Limb (tissue), 2 donors: ENCODE data around the gene RIN2.
"Not testable (repeated sequence)": the region's sequence is repeated elsewhere in the genome, so short reads cannot be mapped to it uniquely, and the experiment has no call there.

Experiments used
- DNase-seq, 2 donors: peaks; one replicate each; pipeline ENCODE4 v3.0.0-alpha.2; 2016; ENCODE audit errors: extremely low spot score in 2 of 2

The RIN2 gene

DNA sequence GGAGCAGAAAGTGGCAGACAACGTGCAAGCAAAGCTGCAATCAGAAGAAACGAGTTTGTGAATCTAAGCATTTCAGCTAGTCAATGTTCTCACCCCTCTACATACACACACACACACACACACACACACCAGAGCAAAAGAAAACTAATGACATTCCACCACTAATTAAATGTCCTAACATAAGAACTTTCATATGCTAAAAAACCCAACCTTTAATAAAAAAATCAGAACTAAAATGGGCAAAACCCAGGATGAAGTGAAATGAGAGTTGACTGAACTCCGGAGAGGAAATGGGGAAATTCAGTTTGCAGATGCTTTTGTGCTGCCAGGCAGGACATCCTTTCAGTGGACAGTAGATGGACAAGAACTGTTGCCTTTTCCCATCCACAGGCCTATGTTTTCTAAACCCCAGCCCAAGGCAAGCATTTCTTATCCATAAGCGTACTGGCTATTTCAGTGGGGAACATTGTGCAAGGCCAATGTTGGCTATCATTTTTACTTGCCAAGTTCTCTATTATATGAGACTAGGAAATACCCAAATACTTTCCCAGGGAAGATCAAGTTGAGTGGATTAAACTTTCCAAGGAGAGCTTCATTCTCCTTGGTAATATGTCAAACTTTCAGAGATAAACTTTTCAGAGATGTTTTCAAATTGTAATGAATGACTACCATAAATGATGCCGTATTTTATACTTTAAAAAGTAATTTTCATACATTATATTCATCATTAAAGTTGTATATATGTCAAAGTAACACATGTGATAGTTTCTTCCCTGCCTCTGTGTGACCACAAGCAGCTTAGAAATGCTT lies 27.3 kb downstream of the RIN2 start:
- no peak for DNase-seq

DNA sequence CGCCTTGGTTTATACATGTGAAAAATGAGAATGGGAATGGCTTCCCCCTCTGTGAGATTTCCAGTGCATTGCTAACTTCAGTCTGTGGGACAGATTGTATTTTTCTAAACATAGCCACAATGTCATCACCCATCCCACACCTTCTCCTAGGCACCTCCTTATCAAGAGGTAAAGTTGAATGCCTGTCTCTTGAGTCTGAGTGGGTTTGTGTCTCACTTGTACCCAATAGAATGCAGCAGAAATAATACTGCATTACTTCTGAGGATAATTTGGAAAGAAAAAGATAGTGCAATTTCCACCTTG lies 27.9 kb downstream of the RIN2 start:
- no peak for DNase-seq

DNA sequence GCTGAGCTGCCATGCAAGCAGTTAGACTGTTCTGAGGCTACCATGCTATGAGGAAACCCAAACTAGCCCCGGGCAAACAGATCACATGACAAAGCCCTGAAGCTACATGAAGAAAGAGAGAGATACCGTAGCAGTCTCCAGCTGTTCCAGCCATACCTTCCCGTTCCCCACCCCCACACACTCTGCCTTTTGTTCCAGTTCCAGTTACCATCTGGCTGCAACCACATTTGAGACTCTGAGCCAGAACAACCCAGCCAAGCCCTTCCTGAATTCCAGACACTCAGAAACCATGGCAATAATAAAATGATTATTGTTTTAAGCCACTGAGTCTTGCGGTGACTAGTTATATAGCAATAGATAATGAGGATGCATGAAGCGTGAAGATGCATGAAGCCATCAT lies 28.3 kb downstream of the RIN2 start:
- peak; percentile 67 to 70 for DNase-seq

DNA sequence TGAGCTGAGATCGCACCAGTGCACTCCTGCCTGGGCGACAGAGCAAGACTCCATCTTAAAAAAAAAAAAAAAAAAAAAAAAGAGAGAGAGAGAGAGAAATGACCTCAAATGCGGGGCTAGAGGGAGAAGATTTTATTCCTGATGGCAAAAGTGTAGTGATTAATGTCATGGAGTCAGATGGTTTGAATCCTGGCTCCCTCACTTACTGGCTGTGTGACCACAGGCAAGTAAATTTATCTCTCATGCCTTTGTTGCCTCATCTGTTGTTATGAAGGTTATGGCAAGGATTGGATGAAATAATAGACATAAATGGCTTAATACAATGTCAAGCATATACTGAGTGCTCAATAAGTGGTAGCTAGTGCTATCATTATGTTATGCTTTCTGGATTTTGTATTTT lies 29.3 kb downstream of the RIN2 start:
- no peak for DNase-seq

DNA sequence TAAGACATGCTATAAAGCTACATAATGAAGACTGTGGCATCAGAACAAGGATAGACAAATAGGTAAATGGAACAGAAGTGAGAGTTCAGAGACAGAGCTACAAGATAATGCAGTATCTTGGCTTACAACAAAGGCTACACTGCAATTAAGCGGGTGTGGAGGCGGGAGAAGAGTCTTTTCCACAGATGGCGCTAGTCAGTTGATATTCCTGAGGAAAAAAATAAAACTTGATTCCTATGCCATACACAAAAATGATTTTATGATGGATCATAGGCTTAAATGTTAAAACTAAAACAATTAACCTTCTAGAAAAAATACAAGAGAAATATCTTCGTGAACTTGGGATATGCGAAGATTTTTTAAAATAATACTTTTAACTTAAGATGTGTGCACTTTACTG lies 31.0 kb downstream of the RIN2 start:
- no peak for DNase-seq

DNA sequence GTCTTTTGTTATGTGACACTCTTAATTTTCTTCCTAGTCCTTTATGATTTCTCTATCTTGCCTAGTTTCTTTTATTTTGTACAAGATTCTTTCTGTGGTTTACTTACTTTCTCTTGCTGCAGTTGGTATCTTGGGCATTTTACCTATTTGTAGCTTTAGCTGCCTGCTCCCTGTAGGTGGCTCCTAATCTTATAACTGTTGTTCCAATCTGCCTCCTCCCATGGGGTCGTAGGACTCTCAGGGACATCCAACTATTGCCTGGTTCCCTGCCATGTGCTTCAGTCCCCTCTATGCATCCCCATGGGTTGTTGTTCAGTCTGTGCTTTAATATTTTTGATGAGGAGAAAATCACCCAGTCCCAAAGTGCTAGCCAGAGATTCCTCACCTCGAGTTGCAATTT lies 31.4 kb downstream of the RIN2 start:
- no peak for DNase-seq

DNA sequence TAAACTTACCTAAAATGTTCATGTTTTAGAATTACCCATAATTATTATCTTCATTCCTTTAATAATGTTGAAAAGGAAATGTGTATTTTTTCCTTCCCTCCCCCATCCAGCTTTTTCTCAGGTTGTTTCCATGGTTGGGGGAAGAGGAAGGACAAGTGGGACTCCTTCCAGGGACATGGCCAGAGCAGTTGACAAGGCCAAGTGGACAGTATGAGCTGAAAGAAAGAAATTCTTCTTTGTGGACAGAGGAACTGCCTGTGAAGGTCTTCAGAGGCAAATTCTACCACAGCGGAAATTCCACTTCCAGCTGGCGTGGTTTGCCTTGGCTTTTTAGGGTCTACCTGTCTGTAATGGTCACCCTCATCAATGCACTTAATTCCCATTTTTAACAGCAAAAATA lies 33.8 kb downstream of the RIN2 start:
- no peak for DNase-seq

DNA sequence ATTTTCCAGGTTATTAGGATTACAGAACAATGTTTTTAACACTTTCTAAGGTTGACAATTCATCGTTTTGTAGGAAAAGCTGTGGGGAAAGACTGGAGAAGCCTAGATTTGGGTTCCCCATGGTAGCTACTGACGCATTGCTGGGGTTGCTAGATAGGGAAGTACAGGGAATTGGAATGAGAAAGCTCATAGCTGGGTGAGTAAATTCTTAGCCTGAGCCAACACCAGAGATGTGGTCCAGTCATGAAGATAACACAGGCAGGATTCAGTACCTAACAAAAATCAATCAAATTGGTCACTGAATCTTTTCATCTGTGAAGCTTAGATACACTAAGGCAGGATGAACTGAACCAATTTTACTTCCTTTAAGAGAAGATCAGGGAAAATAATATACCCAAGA lies 35.7 kb downstream of the RIN2 start:
- DNase-seq, result no peak

DNA sequence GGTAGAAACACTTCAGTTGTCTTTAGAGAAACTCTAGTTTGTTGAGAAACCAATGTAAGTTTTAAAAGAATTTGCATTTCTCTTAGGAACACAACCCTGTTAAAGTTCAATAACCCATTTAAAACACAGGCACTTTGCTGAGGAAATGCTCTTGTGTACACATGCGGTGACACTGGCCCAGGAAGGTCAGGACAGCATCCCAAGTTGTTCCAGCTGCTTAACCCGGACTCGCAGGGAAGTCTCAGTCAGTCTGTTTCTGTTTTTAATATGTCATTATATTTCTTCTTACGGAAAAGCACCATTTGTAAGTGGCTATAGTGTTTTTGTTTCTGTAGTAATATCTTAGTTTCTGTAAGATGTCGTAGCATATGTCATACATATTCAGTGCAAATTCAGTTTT lies 36.9 kb downstream of the RIN2 start:
- DNase-seq, result no peak

DNA sequence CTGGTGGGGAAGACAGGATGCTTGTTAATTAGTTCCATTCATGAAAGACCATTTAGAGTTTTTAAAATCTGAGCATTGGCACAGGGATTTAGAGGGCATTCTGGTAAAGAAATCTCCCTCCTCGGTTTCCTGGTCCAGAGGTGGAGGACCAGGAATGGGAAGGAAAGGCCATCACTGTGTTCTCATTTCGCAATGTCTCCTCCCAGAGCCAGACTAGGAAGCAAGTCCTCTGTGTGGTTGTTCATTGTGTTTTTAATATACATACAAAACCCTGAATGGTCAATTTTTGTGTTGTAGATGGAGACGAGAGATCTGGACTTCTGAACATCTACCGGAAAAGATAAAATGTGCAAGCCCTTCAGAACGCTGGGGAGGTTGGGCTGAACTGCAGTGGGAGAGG lies 41.3 kb downstream of the RIN2 start:
- DNase-seq, result no peak

DNA sequence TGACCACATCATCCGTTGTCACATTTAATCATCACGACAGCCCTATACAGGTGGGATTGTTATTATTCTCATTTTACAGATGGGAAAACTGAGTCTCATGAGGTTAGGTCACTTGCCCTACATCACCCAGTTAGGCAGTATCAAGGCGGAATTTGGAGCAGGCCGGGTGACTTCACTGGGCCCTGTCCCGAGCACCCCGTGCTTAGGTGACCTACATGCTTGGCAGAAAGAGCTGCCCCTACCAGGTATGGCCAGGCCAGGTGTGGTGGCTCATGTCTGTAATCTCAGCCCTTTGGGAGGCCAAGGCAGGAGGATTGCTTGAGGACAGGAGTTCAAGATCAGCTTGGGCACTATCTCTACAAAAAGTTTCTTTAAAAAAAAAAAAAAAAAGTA lies 44.0 kb downstream of the RIN2 start:
- no peak for DNase-seq

DNA sequence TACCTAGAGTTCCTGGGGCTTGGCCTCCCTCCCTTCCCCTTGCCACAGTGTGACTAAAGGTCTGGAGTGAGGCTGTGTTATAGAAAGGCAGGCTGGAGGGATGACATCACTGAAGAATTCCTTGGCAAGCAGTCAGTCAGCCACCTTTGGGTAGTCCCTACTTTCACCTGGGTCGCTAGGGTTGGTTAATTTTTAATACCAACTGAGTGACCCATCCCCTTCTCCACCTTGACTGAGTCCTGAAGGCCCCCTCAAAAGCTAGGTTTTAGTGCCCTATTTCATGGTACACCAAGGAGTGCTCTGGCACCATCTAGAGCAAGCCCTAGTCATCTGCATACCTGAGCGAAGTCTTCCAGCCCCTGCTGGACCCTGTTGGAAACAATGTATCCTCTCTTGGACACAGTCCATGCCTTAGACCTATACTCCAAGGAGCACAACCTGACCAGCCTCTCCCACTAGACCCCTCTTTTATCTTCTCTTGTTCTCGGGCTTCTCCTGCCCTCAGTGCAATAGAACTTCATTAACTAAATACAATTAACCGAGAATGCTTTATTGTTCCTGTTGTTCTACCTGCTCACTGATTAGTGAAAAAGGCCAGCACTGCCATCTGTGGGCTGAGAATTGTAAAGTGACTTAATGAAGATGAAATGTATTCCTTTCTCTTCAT lies 44.6 kb downstream of the RIN2 start:
- DNase-seq, result no peak

DNA sequence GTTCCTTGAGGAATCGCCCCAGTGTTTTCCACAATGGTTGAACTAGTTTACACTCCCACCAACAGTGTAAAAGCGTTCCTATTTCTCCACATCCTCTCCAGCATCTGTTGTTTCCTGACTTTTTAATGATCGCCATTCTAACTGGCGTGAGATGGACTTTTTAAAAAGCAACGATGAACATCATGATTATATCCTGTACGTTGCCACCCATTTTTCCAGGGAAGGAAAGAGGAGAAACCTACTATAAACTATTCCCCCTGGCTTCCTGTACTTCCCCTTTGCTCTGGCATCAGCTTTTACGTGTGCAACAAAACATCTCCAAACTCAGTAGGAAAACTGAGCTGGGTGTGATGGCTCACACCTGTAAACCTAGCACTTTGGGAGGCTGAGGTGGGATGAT lies 48.2 kb downstream of the RIN2 start:
- DNase-seq, result not testable (repeated sequence)

DNA sequence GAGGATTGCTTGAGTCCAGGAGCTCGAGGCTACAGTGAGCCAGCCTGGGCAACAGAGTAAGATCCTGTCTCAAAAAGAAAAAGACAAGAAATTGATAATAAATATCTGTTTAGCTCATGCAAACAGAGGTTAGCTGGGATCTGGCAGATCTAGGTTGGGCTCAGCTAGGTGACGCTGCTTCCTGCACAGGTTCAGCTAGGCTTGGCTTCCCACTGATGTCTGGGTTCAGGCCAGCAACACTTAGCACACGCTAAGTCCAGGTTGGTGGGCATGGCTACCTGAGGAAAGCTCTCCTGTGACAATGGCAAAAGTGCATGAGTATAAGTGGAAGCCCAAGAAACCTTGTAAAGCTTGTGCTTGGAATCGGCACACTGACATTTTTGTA lies 48.7 kb downstream of the RIN2 start:
- DNase-seq, result no peak

DNA sequence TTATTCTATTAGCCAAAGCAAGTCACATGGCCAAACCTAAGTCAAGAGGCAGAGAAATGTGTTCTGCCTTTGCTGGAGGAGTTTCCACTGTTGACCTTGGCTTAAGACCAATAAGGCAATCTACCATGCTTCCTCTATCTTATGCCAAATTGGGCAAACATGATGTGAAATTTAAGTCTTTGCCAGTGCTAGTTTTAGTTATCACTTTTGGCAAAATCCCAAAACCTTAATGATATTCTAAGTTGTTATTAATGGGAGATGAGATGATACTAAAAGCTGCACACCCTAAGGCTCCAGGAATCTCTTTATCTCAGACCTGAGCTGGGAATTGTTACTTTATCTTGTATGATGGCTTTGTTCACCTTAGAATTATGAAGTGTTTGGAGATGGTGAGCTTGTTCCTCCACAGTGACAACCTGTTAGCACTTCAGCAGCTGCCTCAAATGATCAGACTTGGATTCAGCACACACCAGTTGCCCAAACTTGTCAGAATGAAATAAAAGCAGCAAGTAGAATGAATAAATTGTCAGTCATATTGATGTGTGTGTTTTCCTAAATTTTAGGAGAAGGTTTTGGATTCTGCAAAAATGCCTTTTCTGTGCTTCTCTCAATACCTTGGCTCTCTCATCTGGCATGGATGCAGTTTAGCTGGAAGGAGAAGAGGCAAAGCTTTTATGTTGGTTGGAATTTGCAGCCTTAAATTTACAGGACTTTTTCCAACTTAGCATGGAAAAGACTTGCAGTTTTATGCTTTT lies 49.3 kb downstream of the RIN2 start:
- DNase-seq, result peak in 1 of 2 donors; percentile 39
